Heart left ventricle (tissue), 13 donors: ENCODE data around the gene UMODL1.

Experiments used
- CTCF ChIP-seq, 12 donors: fragments of 200-600 bp; sonication (generic) in 4 of 12; IDR thresholded peaks; one replicate each; pipeline versions ENCODE4 v1.5.0 to v1.8.0; 2018 to 2022; ENCODE audit warnings: antibody characterized with exemption in 12 of 12, mild to moderate bottlenecking in 5 of 12
- POLR2A ChIP-seq, 2 donors: fragments of 450-650 bp; IDR thresholded peaks; one replicate each; pipeline ENCODE4 v1.6.1; 2017; ENCODE audit warnings: antibody characterized with exemption in 2 of 2, mild to moderate bottlenecking in 2 of 2, moderate library complexity in 2 of 2
- donor health status: ischemic (EF 13 %, LVEDD 7.1; RV severe dilation, severe dysfunction).
- donor health status: DM: no; HTN: yes; CAD: no.
- donor health status: DM: no; HTN: no; CAD: no.
- donor health status: ischemic (EF 25% LVEDD 6.9; RV normal size, moderate dysfunction).
- donor health status: ischemic (EF 25% LVEDD 5.7; RV mildly dilated, moderate dysfunction).
- donor health status: ischemic (EF 35%, LVEDD 5.7; RV mildly dilated, moderate dysfunction).
- donor health status: nonischemic (EF 11% LVEDD 7.7; RV severe dilation, severe dysfunction).
- donor health status: DM: yes; HTN: yes; CAD: no.
- donor health status: PGD.
- donor health status: ischemic (EF 29% LVEDD 5.4; RV normal size, mild dysfunction).
- donor health status: nonischemic (EF 23%, LVEDD 6.1; RV moderate dilation, normal function).

- TF ChIP-seq CTCF (IDR thresholded peaks at IDR 0.05) (no peak), POLR2A (IDR thresholded peaks at IDR 0.05) (no peak)
Measured at GRCh38 chr21:42175110-42175710, 104.1 kb downstream of the UMODL1 start.
